Bronchial epithelial cell (primary cell): ENCODE data around the gene NMNAT2. TPM values are rescaled to one million over a fixed set of nuclear protein-coding genes. Genes with fewer than 3 reads are reported as not detected.
A peak's percentile ranks its signal among the peaks of the same experiment; 100 is the strongest.

ENCODE experiments used
- DNase-seq: peaks from one replicate; pipeline ENCODE4 v3.0.0-alpha.2; 2010; ENCODE audit warnings: low read depth
- FAIRE-seq: peaks from 2 replicates; lab custom pipeline; 2011; peaks lifted over from hg19 to GRCh38; lab: Jason Lieb, UNC
- H3K27me3 ChIP-seq: 2 replicates; pipeline ENCODE4 v1.5.1; 2011; ENCODE audit warnings: low read length; ENCODE audit not compliant: control insufficient read depth, insufficient read depth
- H3K36me3 ChIP-seq: 2 replicates; pipeline ENCODE4 v1.5.1; 2011; ENCODE audit warnings: low read length; ENCODE audit not compliant: control insufficient read depth, insufficient read depth
- H3K4me3 ChIP-seq: 2 replicates; pipeline ENCODE4 v1.5.1; 2011; ENCODE audit warnings: mild to moderate bottlenecking, low read depth, low read length, control low read depth
- total RNA-seq: library from RNA; depleted of rRNA; stranded (reverse); fragments of >200 nt; gene quantifications from 2 replicates; pipeline ENCODE4 v1.2.1, GENCODE V29; 2014
- TF ChIP-seq, protein P1 (sequence below): IDR thresholded peaks from 2 replicates; pipeline ENCODE4 v1.5.1; 2011; ENCODE audit warnings: mild to moderate bottlenecking, moderate library complexity, low read length, control low read depth, inconsistent platforms; ENCODE audit not compliant: insufficient read depth, severe bottlenecking

The NMNAT2 gene
- total RNA-seq, 1 donor from 2014 or later = 0.26 TPM

DNA sequence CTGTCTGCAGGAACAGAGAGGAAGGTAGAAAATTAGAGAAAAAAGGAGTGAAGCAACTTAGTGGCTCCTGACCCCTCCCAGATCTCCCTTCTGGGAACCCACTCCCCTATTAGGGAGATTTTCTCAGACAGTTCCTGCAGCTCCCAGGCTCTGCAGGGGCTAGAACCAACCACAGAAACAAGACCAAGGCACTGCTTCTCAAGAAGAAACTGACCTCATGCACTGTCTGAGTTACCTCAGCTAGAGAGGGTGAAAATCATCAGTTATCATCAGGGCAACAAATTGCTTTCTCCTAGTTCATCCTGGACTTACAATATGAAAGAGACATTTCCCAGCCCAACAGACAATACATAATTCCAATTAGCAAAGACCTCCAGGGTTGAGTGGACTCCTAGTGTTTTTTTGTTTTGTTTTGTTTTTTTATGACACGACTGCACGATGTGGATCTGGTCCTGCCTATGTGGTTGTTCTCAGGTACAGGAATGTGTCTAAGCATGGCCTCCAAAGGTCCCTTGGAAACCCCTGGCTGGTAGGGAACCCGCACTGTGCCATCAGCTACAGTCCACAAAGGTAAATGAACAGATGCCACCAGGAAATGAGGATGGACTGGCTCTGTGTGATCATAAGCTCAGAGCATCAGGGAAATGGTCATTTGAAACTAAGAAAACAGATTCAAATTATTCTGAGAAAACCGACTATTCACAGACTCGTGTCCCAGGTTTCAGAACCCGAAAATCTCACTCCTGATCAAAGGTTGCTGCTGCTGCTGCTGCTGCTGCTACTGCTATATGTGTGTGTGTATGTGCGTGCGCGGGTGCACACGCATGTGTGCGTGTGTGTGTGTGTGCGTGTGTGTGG lies 166.8 kb downstream of the NMNAT2 start:
- FAIRE-seq (no peak), DNase-seq (peak; percentile 42)
- TF ChIP-seq, protein P1, sequence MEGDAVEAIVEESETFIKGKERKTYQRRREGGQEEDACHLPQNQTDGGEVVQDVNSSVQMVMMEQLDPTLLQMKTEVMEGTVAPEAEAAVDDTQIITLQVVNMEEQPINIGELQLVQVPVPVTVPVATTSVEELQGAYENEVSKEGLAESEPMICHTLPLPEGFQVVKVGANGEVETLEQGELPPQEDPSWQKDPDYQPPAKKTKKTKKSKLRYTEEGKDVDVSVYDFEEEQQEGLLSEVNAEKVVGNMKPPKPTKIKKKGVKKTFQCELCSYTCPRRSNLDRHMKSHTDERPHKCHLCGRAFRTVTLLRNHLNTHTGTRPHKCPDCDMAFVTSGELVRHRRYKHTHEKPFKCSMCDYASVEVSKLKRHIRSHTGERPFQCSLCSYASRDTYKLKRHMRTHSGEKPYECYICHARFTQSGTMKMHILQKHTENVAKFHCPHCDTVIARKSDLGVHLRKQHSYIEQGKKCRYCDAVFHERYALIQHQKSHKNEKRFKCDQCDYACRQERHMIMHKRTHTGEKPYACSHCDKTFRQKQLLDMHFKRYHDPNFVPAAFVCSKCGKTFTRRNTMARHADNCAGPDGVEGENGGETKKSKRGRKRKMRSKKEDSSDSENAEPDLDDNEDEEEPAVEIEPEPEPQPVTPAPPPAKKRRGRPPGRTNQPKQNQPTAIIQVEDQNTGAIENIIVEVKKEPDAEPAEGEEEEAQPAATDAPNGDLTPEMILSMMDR = no peak
- Histone ChIP-seq H3K4me3 (no peak overlapping the region), H3K27me3 (no peaks in the 10 kb centered on the region), H3K36me3 (no peaks in the 10 kb centered on the region)

GRCh38 chr1:183249941-183250452 lies 168.2 kb downstream of the NMNAT2 start:
- DNase-seq (peak; percentile 40), FAIRE-seq (no peak)
- TF ChIP-seq, protein P1 = no peak
- H3K4me3 ChIP-seq = no peak overlapping the region
- H3K27me3 ChIP-seq = no peaks in the 10 kb centered on the region
- H3K36me3 ChIP-seq = no peaks in the 10 kb centered on the region

DNA sequence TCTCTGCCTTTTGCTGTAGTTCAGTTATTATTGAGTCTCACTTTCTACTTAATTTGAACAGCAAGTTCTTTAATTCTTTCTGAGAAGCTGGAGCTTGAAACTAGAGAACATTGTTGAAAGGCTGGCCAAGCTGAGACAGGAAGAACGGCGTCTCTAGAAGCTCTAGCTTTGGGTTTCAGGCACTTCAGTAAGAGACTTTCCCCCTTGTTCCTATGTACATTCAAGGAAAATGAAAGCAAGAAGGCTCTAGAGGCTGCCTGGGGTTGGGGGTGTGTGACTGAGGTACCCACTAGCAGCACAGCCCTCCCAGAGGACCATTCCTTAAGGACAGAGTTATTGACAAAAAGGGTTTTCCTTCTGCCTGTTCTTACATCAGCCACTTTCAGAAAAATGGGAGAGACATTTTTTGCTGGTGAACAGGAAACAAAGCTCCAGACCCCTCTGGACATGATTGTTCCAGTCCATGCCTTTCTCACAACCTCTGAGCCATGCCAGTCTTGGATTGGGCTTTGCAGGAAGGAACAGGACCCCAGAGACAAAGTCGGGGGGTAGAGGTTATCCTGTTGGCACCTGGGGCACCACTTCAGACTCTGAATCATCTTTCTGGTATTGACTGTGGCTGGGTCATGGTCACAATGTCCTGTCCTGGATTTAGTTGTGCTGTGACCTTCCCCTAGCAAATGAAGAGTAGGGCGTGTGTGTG lies 169.0 kb downstream of the NMNAT2 start:
- no peak for FAIRE-seq
- DNase-seq = peak; percentile 39
- Histone ChIP-seq H3K36me3 (no peaks in the 10 kb centered on the region), H3K27me3 (no peaks in the 10 kb centered on the region), H3K4me3 (no peak overlapping the region)
- TF ChIP-seq, protein P1 = no peak

DNA sequence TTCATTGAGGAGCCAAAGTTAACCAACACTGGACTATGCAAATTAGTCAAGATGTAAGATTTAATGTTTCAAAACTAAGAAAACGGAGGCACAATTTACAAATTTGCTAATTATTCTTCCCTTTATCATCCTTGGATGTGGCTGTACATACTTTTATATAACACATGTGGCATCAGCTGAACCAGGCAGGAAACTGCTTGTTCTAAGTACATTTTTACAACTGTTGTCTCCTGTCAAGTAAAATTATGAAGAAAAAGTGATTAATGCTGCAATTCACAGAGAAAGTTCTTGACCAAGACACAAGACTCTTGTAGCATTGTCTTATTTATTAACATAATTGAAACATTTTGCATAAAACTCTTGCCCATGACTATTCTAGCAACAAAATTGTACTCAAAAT lies 170.2 kb downstream of the NMNAT2 start:
- H3K36me3 ChIP-seq = peaks cover 1% of the 10 kb centered on the region
- TF ChIP-seq, protein P1 = no peak
- H3K27me3 ChIP-seq = no peaks in the 10 kb centered on the region
- FAIRE-seq = no peak
- no peak overlapping the region for H3K4me3 ChIP-seq
- no peak for DNase-seq

DNA sequence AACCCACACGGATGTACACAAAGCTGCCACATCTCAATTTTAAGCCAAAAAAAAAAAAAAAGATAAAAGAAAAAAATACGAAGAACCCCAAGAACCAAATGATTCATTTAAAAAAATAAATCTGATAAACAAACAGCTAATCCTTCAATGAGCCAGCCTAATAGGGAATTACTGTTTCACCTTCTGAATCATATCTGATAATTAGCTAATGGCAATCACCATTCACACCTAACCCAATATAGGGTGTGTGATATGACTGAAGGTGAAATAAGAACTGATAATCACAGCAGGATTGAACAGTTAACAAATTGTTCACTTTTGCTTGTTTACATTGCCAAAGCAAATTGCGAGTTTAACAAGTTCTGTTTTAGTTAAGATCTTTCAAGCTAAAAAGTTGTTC lies 170.7 kb downstream of the NMNAT2 start:
- FAIRE-seq (no peak), DNase-seq (peak; percentile 62)
- Histone ChIP-seq H3K4me3 (no peak overlapping the region), H3K27me3 (no peaks in the 10 kb centered on the region), H3K36me3 (peaks cover 1% of the 10 kb centered on the region)
- TF ChIP-seq, protein P1 = no peak
